Spleen (tissue), 11 donors: ENCODE data around the gene TSPAN12. TPM values are rescaled to one million over a fixed set of nuclear protein-coding genes. Genes with fewer than 3 reads are reported as not detected.

ENCODE experiments used
- DNase-seq: peaks from one replicate; pipeline ENCODE4 v3.0.0-alpha.2; 2020
- H3K27ac ChIP-seq, 8 donors: fragments of 200-600 bp; sonication (generic) in 7 of 8; 1 replicate in 4 of 8; 2 replicates in 4 of 8; pipeline versions ENCODE4 v1.5.0 to v1.8.0; 2016 to 2021; ENCODE audit warnings: inconsistent platforms in 4 of 8, mild to moderate bottlenecking in 4 of 8, moderate library complexity in 1 of 8
- H3K27me3 ChIP-seq, 7 donors: fragments of 200-600 bp; sonication (generic) in 6 of 7; replicated peaks in 1 of 7; 1 replicate in 4 of 7; 2 replicates in 3 of 7; pipeline versions ENCODE4 v1.5.0 to v1.8.0; 2016 to 2021; ENCODE audit warnings: inconsistent platforms in 3 of 7, mild to moderate bottlenecking in 1 of 7
- H3K36me3 ChIP-seq, 6 donors: fragments of 200-600 bp; sonication (generic) in 5 of 6; 1 replicate in 4 of 6; 2 replicates in 2 of 6; pipeline versions ENCODE4 v1.5.0 to v1.8.0; 2016 to 2021; ENCODE audit warnings: inconsistent platforms in 2 of 6
- H3K4me1 ChIP-seq, 6 donors: fragments of 200-600 bp; sonication (generic) in 5 of 6; 1 replicate in 3 of 6; 2 replicates in 3 of 6; pipeline versions ENCODE4 v1.5.0 to v1.8.0; 2016 to 2021; ENCODE audit warnings: inconsistent platforms in 3 of 6
- H3K4me3 ChIP-seq, 8 donors: fragments of 200-600 bp; sonication (generic) in 7 of 8; 1 replicate in 4 of 8; 2 replicates in 4 of 8; pipeline versions ENCODE4 v1.5.0 to v1.8.0; 2016 to 2021; ENCODE audit warnings: inconsistent platforms in 4 of 8, mild to moderate bottlenecking in 4 of 8, moderate library complexity in 2 of 8
- H3K9me3 ChIP-seq, 8 donors: fragments of 200-600 bp; sonication (generic) in 7 of 8; 1 replicate in 4 of 8; 2 replicates in 4 of 8; pipeline versions ENCODE4 v1.5.0 to v1.8.0; 2016 to 2021; ENCODE audit warnings: inconsistent platforms in 4 of 8
- POLR2A ChIP-seq, 3 donors: fragments of 450-650 bp; IDR thresholded peaks; one replicate each; pipeline ENCODE4 v1.5.1; 2017; ENCODE audit warnings: antibody characterized with exemption in 3 of 3, mild to moderate bottlenecking in 1 of 3
- POLR2AphosphoS5 ChIP-seq, 3 donors: sonication (generic); formaldehyde crosslinking; IDR thresholded peaks; one replicate each; pipeline ENCODE4 v1.5.1; 2017; ENCODE audit warnings: antibody characterized with exemption in 3 of 3
- WGBS, 5 donors: extraction: QIAGEN DNeasy Blood & Tissue Kit in 3 of 5; methylation state at CpG; one replicate each; pipeline versions ENCODE4 v1.1.5 to v1.1.7; 2013 to 2018; 5-methylcytosine and 5-hydroxymethylcytosine counted together
- intact Hi-C: fragments of 100-400 bp; cut with DNase I; formaldehyde crosslinking; loops from one replicate; pipeline ENCODE4 v1.15.0; 2023; ENCODE audit warnings: low total_unique reads
- polyA plus RNA-seq, 3 donors: library from polyadenylated mRNA; stranded (reverse); fragments of 200-250 nt; gene quantifications; one replicate each; pipeline ENCODE4 v1.2.1, GENCODE V29; 2013
- total RNA-seq, 7 donors: library from RNA; depleted of rRNA in 3 of 7; stranded (reverse); fragments of >200 nt in 3 of 7; fragmentation: NEBNext Ultra II Directional in 4 of 7; extraction: Animal tissue kit (Norgen Biotek cat#: 25700) in 4 of 7; gene quantifications; one replicate each; pipeline versions ENCODE4 v1.1.0 to v1.2.1, GENCODE V29; 2016 to 2021
- TF ChIP-seq, protein P1 (sequence below), 11 experiments: fragments of 200-600 bp in 7 of 11; fragments of 450-650 bp in 4 of 11; sonication (generic) in 4 of 11; IDR thresholded peaks in 8 of 11; conservative IDR thresholded peaks in 3 of 11; 1 replicate in 7 of 11; 2 replicates in 4 of 11; pipeline versions ENCODE4 v1.4.0 to v1.8.0; 2016 to 2021; ENCODE audit warnings: antibody characterized with exemption in 11 of 11, inconsistent platforms in 4 of 11, mild to moderate bottlenecking in 1 of 11
- donor health status: healthy with polysubstance abuse.
- donor health status: DM: no; HTN: no; CAD: no; lungs with moderate emphysema.
- donor health status: DM: no; HTN: no; CAD: no.
- donor health status: Bipolar disorder and iron deficiency.
- donor health status: healthy.
- donor health status: DM: no; HTN: no; CAD: no.
- donor health status: DM: yes; HTN: yes; CAD: no.

The TSPAN12 gene
- total and polyA plus RNA-seq, 10 donors = 4.7 to 61.2 (median 41.4) TPM

DNA sequence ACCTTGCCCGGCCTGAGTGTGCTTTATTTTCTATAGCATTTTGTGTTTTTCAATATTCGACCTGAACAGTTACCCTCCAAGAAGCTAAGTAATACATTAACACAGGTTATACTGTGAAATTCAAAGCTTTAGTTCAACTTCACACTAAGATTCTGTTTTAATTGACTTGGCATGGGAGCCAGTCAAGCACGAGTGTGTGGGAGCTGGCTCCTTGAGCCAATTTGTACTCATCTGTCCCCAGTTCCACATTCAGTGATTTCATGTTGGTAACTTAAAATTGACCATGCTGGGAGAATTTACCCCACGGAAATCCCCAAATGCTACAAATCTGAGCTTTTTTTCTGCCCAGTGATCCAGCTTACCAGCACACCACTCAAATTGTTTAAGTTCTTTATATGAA lies 20.3 kb downstream of the TSPAN12 start:
- Histone ChIP-seq H3K27me3 (no peaks in the 10 kb centered on the region), H3K36me3 (no peaks in the 10 kb centered on the region), H3K9me3 (no peaks in the 10 kb centered on the region), H3K4me3 (no peak overlapping the region), H3K27ac (peak overlapping the region in 3 of 8 donors; percentile 49 to 73 (median 64)), H3K4me1 (peaks cover 0 to 8% (median 0%) of the 10 kb centered on the region in 6 donors)
- DNase-seq = no peak
- TF ChIP-seq POLR2A (IDR thresholded peaks at IDR 0.05) (no peak), POLR2AphosphoS5 (IDR thresholded peaks at IDR 0.05) (no peak)
- TF ChIP-seq, protein P1, sequence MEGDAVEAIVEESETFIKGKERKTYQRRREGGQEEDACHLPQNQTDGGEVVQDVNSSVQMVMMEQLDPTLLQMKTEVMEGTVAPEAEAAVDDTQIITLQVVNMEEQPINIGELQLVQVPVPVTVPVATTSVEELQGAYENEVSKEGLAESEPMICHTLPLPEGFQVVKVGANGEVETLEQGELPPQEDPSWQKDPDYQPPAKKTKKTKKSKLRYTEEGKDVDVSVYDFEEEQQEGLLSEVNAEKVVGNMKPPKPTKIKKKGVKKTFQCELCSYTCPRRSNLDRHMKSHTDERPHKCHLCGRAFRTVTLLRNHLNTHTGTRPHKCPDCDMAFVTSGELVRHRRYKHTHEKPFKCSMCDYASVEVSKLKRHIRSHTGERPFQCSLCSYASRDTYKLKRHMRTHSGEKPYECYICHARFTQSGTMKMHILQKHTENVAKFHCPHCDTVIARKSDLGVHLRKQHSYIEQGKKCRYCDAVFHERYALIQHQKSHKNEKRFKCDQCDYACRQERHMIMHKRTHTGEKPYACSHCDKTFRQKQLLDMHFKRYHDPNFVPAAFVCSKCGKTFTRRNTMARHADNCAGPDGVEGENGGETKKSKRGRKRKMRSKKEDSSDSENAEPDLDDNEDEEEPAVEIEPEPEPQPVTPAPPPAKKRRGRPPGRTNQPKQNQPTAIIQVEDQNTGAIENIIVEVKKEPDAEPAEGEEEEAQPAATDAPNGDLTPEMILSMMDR (IDR thresholded peaks at IDR 0.05 in 8 of 11, conservative IDR thresholded peaks at IDR 0.05 in 3 of 11) = no peak
- intact Hi-C loops = no loop called here
- WGBS, 5 donors = 83 to 88% (median 85%) methylated on average over 4 of the region's 4 CpGs

DNA sequence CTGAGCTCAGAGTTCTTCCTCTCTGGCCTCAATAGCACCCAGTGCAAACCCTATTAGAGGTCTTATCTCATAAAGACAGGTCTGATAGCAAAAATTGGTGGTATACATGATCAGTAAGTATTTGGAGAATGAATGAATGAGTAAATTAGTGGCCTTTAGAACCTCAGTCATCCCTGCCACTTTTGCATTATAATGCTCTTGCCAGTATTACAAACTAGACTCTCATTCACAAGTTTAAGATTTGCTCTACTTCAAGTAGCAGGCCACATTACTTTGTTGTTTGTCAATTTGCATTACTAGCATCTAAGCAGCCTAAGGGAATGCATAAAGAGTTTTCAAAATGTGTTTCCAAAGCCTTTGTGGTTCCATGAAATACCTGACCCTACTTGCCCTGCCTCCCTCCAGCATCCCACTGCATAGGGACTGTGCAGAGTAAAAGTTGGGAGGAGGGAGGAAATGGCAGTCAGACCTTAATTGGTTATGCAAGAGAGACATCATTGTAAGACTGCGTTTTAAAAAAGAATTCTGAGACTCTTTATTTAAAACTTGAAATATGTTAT lies 21.3 kb downstream of the TSPAN12 start:
- no peak overlapping the region for H3K27ac ChIP-seq
- no peaks in the 10 kb centered on the region for H3K36me3 ChIP-seq
- no peak for DNase-seq
- 69 to 86% (median 74%) methylated on average over 1 of the region's 1 CpG for WGBS, 5 donors
- intact Hi-C loops = no loop called here
- H3K9me3 ChIP-seq = no peaks in the 10 kb centered on the region
- H3K4me1 ChIP-seq = peaks cover 0 to 8% (median 0%) of the 10 kb centered on the region in 6 donors
- H3K27me3 ChIP-seq = no peaks in the 10 kb centered on the region
- no peak overlapping the region for H3K4me3 ChIP-seq
- no peak for TF ChIP-seq POLR2AphosphoS5 (IDR thresholded peaks at IDR 0.05)
- no peak for TF ChIP-seq POLR2A (IDR thresholded peaks at IDR 0.05)
- TF ChIP-seq, protein P1 (IDR thresholded peaks at IDR 0.05 in 8 of 11, conservative IDR thresholded peaks at IDR 0.05 in 3 of 11) = no peak

DNA sequence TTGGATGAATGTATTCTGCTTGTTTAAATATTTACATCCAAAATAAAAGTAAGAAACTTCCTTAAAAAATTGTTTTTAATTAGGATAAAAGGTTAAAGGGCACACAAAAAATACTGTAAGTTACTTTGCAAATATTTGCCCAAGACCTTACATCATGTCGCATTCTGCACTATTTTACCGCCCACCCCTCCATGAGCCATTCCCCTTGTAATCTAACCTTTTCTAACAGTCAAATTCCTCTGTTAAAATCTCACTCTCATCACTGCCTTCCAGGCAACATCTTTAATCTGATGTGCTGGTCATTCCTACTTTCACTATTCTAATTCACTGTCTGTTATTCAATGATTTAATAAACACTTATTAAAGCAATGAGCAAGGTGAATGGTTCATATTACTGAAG lies 23.2 kb downstream of the TSPAN12 start:
- peaks cover 0 to 8% (median 0%) of the 10 kb centered on the region in 6 donors for H3K4me1 ChIP-seq
- WGBS, 5 donors = 93 to 98% (median 97%) methylated on average over 2 of the region's 2 CpGs
- intact Hi-C loops = no loop called here
- no peaks in the 10 kb centered on the region for H3K36me3 ChIP-seq
- no peak for DNase-seq
- H3K4me3 ChIP-seq = no peak overlapping the region
- peaks cover 0 to 11% (median 5%) of the 10 kb centered on the region in 8 donors for H3K9me3 ChIP-seq
- H3K27ac ChIP-seq = no peak overlapping the region
- TF ChIP-seq, protein P1 (IDR thresholded peaks at IDR 0.05 in 8 of 11, conservative IDR thresholded peaks at IDR 0.05 in 3 of 11) = no peak
- TF ChIP-seq POLR2AphosphoS5 (IDR thresholded peaks at IDR 0.05) (no peak), POLR2A (IDR thresholded peaks at IDR 0.05) (no peak)
- no peaks in the 10 kb centered on the region for H3K27me3 ChIP-seq

GRCh38 chr7:120833546-120833945 lies 24.4 kb downstream of the TSPAN12 start:
- TF ChIP-seq, protein P1 (IDR thresholded peaks at IDR 0.05 in 8 of 11, conservative IDR thresholded peaks at IDR 0.05 in 3 of 11) = no peak
- no peak for TF ChIP-seq POLR2AphosphoS5 (IDR thresholded peaks at IDR 0.05)
- no peak for TF ChIP-seq POLR2A (IDR thresholded peaks at IDR 0.05)
- WGBS, 5 donors = 39 to 60% (median 48%) methylated on average over 2 of the region's 2 CpGs
- no peak overlapping the region for H3K27ac ChIP-seq
- H3K36me3 ChIP-seq = no peaks in the 10 kb centered on the region
- no peak for DNase-seq
- H3K4me3 ChIP-seq = no peak overlapping the region
- intact Hi-C loops = no loop called here
- H3K4me1 ChIP-seq = peaks cover 0 to 8% (median 0%) of the 10 kb centered on the region in 6 donors
- H3K9me3 ChIP-seq = peaks cover 0 to 11% (median 5%) of the 10 kb centered on the region in 8 donors
- H3K27me3 ChIP-seq = no peaks in the 10 kb centered on the region
